ENCODE data around the gene MTHFD2L.

The MTHFD2L gene

GRCh38 chr4:74228691-74229640 lies 71.0 kb downstream of the MTHFD2L start:
- Histone ChIP-seq H3K4me3 (ENCODE audit: low read length) (no peak overlapping the region), H3K27me3 (ENCODE audit: insufficient read depth, low read length) (no peaks in the 10 kb centered on the region), H3K36me3 (ENCODE audit: insufficient read depth, low read depth, low read length) (no peaks in the 10 kb centered on the region), H3K4me1 (ENCODE audit: insufficient read depth, low read length) (no peaks in the 10 kb centered on the region), H3K9ac (ENCODE audit: low read depth, low read length) (no peak overlapping the region), H3K9me3 (ENCODE audit: insufficient read depth, low read depth, low read length) (no peaks in the 10 kb centered on the region), H3K27ac (ENCODE audit: low read length) (no peak overlapping the region)

- H3K9ac ChIP-seq (ENCODE audit: low read depth, low read length), result no peak overlapping the region
These were observed 73.1 kb downstream of the MTHFD2L start for GRCh38 chr4:74230902-74231499.

GRCh38 chr4:74235135-74235534 lies 77.2 kb downstream of the MTHFD2L start:
- Histone ChIP-seq H3K9me3 (ENCODE audit: insufficient read depth, low read depth, low read length) (no peaks in the 10 kb centered on the region), H3K36me3 (ENCODE audit: insufficient read depth, low read depth, low read length) (no peaks in the 10 kb centered on the region), H3K27me3 (ENCODE audit: insufficient read depth, low read length) (no peaks in the 10 kb centered on the region), H3K9ac (ENCODE audit: low read depth, low read length) (no peak overlapping the region), H3K4me3 (ENCODE audit: low read length) (no peak overlapping the region), H3K27ac (ENCODE audit: low read length) (no peak overlapping the region), H3K4me1 (ENCODE audit: insufficient read depth, low read length) (no peaks in the 10 kb centered on the region)

More at GRCh38 chr4:74230902-74231499, 73.1 kb downstream of the MTHFD2L start:
- H3K27me3 ChIP-seq (ENCODE audit: insufficient read depth, low read length), result no peaks in the 10 kb centered on the region
- no peak overlapping the region for H3K4me3 ChIP-seq (ENCODE audit: low read length)
- H3K4me1 ChIP-seq (ENCODE audit: insufficient read depth, low read length), result no peaks in the 10 kb centered on the region
- no peaks in the 10 kb centered on the region for H3K36me3 ChIP-seq (ENCODE audit: insufficient read depth, low read depth, low read length)
- no peak overlapping the region for H3K27ac ChIP-seq (ENCODE audit: low read length)
- no peaks in the 10 kb centered on the region for H3K9me3 ChIP-seq (ENCODE audit: insufficient read depth, low read depth, low read length)

GRCh38 chr4:74237425-74237966 lies 79.6 kb downstream of the MTHFD2L start:
- Histone ChIP-seq H3K27ac (ENCODE audit: low read length) (no peak overlapping the region), H3K27me3 (ENCODE audit: insufficient read depth, low read length) (no peaks in the 10 kb centered on the region), H3K9ac (ENCODE audit: low read depth, low read length) (no peak overlapping the region)

DNA sequence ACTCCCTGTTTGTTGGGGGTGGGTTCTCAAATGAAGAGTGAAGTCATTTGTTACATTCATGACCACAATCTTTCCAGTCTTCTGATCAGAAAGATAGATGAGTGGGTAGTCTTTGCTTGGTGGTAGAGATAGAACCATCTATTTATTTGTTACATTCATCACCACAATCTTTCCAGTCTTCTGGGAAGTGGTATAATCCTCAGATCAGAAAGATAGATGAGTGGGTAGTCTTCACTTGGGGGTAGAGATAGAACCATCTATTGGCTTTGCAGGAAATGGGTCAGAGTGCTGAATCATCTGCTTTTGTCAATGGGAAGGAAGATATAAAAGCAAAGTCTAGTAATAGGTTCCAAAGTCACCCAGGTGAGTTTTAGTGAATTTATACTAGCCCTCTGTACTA lies 86.1 kb downstream of the MTHFD2L start:
- Histone ChIP-seq H3K9ac (ENCODE audit: low read depth, low read length) (no peak overlapping the region), H3K27me3 (ENCODE audit: insufficient read depth, low read length) (no peaks in the 10 kb centered on the region), H3K9me3 (ENCODE audit: insufficient read depth, low read depth, low read length) (no peaks in the 10 kb centered on the region), H3K4me3 (ENCODE audit: low read length) (no peak overlapping the region), H3K27ac (ENCODE audit: low read length) (no peak overlapping the region), H3K4me1 (ENCODE audit: insufficient read depth, low read length) (no peaks in the 10 kb centered on the region), H3K36me3 (ENCODE audit: insufficient read depth, low read depth, low read length) (no peaks in the 10 kb centered on the region)

More at GRCh38 chr4:74237425-74237966, 79.6 kb downstream of the MTHFD2L start:
- Histone ChIP-seq H3K36me3 (ENCODE audit: insufficient read depth, low read depth, low read length) (no peaks in the 10 kb centered on the region), H3K4me1 (ENCODE audit: insufficient read depth, low read length) (no peaks in the 10 kb centered on the region), H3K4me3 (ENCODE audit: low read length) (no peak overlapping the region), H3K9me3 (ENCODE audit: insufficient read depth, low read depth, low read length) (no peaks in the 10 kb centered on the region)

- H3K27me3 ChIP-seq (ENCODE audit: insufficient read depth, low read length), result no peaks in the 10 kb centered on the region
- H3K4me1 ChIP-seq (ENCODE audit: insufficient read depth, low read length), result no peaks in the 10 kb centered on the region
- no peak overlapping the region for H3K9ac ChIP-seq (ENCODE audit: low read depth, low read length)
- no peak overlapping the region for H3K27ac ChIP-seq (ENCODE audit: low read length)
- no peak overlapping the region for H3K4me3 ChIP-seq (ENCODE audit: low read length)
- H3K9me3 ChIP-seq (ENCODE audit: insufficient read depth, low read depth, low read length), result peaks cover 8% of the 10 kb centered on the region; the same call in 1 of the 2 replicates
- H3K36me3 ChIP-seq (ENCODE audit: insufficient read depth, low read depth, low read length), result no peaks in the 10 kb centered on the region
These were observed 95.0 kb downstream of the MTHFD2L start for GRCh38 chr4:74252933-74253332.

DNA sequence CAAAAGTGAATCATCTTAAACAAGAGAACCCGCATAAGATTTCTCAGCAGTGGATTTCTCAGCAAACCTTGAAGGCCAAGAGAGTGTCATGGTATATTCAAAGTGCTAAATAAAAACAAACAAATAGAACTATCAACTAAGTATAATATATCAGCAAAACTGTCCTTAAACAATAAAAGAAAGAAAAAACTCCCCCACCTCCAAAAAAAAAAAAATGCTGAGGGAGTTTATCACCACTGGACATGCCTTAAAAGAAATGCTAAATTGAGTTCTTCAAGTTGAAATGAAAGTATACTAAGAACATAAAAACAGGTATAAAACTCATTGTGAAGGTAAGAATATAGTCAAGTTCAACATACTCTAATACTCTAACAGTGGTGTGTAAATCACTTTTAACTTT lies 96.5 kb downstream of the MTHFD2L start:
- H3K4me3 ChIP-seq (ENCODE audit: low read length), result no peak overlapping the region
- no peaks in the 10 kb centered on the region for H3K27me3 ChIP-seq (ENCODE audit: insufficient read depth, low read length)
- H3K27ac ChIP-seq (ENCODE audit: low read length), result no peak overlapping the region
- peaks cover 8% of the 10 kb centered on the region; the same call in 1 of the 2 replicates for H3K9me3 ChIP-seq (ENCODE audit: insufficient read depth, low read depth, low read length)
- no peaks in the 10 kb centered on the region for H3K4me1 ChIP-seq (ENCODE audit: insufficient read depth, low read length)
- H3K9ac ChIP-seq (ENCODE audit: low read depth, low read length), result no peak overlapping the region
- no peaks in the 10 kb centered on the region for H3K36me3 ChIP-seq (ENCODE audit: insufficient read depth, low read depth, low read length)

GRCh38 chr4:74255096-74255495 lies 97.2 kb downstream of the MTHFD2L start:
- no peaks in the 10 kb centered on the region for H3K36me3 ChIP-seq (ENCODE audit: insufficient read depth, low read depth, low read length)
- no peak overlapping the region for H3K27ac ChIP-seq (ENCODE audit: low read length)
- no peaks in the 10 kb centered on the region for H3K4me1 ChIP-seq (ENCODE audit: insufficient read depth, low read length)
- H3K27me3 ChIP-seq (ENCODE audit: insufficient read depth, low read length), result no peaks in the 10 kb centered on the region
- H3K4me3 ChIP-seq (ENCODE audit: low read length), result no peak overlapping the region
- peaks cover 8% of the 10 kb centered on the region; the same call in 1 of the 2 replicates for H3K9me3 ChIP-seq (ENCODE audit: insufficient read depth, low read depth, low read length)
- H3K9ac ChIP-seq (ENCODE audit: low read depth, low read length), result no peak overlapping the region

- no peaks in the 10 kb centered on the region for H3K4me1 ChIP-seq (ENCODE audit: insufficient read depth, low read length)
- H3K4me3 ChIP-seq (ENCODE audit: low read length), result no peak overlapping the region
- no peaks in the 10 kb centered on the region for H3K9me3 ChIP-seq (ENCODE audit: insufficient read depth, low read depth, low read length)
- no peaks in the 10 kb centered on the region for H3K27me3 ChIP-seq (ENCODE audit: insufficient read depth, low read length)
- no peak overlapping the region for H3K27ac ChIP-seq (ENCODE audit: low read length)
- no peaks in the 10 kb centered on the region for H3K36me3 ChIP-seq (ENCODE audit: insufficient read depth, low read depth, low read length)
- H3K9ac ChIP-seq (ENCODE audit: low read depth, low read length), result no peak overlapping the region
These were observed 101.0 kb downstream of the MTHFD2L start for GRCh38 chr4:74258963-74259362.

GRCh38 chr4:74260036-74260435 lies 102.1 kb downstream of the MTHFD2L start:
- Histone ChIP-seq H3K27me3 (ENCODE audit: insufficient read depth, low read length) (no peaks in the 10 kb centered on the region), H3K36me3 (ENCODE audit: insufficient read depth, low read depth, low read length) (no peaks in the 10 kb centered on the region), H3K4me3 (ENCODE audit: low read length) (no peak overlapping the region), H3K4me1 (ENCODE audit: insufficient read depth, low read length) (no peaks in the 10 kb centered on the region), H3K9ac (ENCODE audit: low read depth, low read length) (no peak overlapping the region), H3K9me3 (ENCODE audit: insufficient read depth, low read depth, low read length) (no peaks in the 10 kb centered on the region), H3K27ac (ENCODE audit: low read length) (no peak overlapping the region)

DNA sequence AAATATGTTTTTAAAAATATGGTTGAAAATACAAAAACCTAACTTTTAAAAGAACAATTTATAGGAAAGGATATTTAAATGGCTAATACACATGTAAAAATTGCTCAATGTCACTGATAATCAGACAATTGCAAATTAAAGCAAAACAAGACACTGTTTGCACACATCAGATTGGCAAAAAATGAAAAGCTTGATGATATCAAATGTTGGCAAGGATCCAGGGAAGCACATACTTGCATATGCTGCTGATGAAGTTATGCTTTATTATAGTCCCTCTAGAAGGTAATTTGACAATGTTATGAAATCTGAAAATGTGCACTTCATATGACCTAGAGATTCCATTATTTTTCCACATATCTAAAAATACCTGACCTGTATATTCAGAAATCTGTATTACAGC lies 104.6 kb downstream of the MTHFD2L start:
- H3K27ac ChIP-seq (ENCODE audit: low read length), result no peak overlapping the region
- H3K9me3 ChIP-seq (ENCODE audit: insufficient read depth, low read depth, low read length), result no peaks in the 10 kb centered on the region
- no peak overlapping the region for H3K9ac ChIP-seq (ENCODE audit: low read depth, low read length)
- H3K4me3 ChIP-seq (ENCODE audit: low read length), result no peak overlapping the region
- no peaks in the 10 kb centered on the region for H3K36me3 ChIP-seq (ENCODE audit: insufficient read depth, low read depth, low read length)
- no peaks in the 10 kb centered on the region for H3K27me3 ChIP-seq (ENCODE audit: insufficient read depth, low read length)
- H3K4me1 ChIP-seq (ENCODE audit: insufficient read depth, low read length), result no peaks in the 10 kb centered on the region

- Histone ChIP-seq H3K4me1 (ENCODE audit: insufficient read depth, low read length) (no peaks in the 10 kb centered on the region), H3K27me3 (ENCODE audit: insufficient read depth, low read length) (no peaks in the 10 kb centered on the region), H3K9ac (ENCODE audit: low read depth, low read length) (no peak overlapping the region), H3K9me3 (ENCODE audit: insufficient read depth, low read depth, low read length) (no peaks in the 10 kb centered on the region), H3K36me3 (ENCODE audit: insufficient read depth, low read depth, low read length) (no peaks in the 10 kb centered on the region), H3K4me3 (ENCODE audit: low read length) (no peak overlapping the region), H3K27ac (ENCODE audit: low read length) (no peak overlapping the region)
These were observed 105.6 kb downstream of the MTHFD2L start for GRCh38 chr4:74263551-74263950.

All from iPS-20b (cell line).